MM.1S (cell line): ENCODE measurements around the gene CC2D1B.

Source experiments
- EZH2 ChIP-seq: fragments of 300-600 bp; sonication (generic); optimal IDR thresholded peaks from 2 replicates; pipeline ENCODE3; 2017; ENCODE audit warnings: low read depth, mild to moderate bottlenecking, antibody characterized with exemption, low read length, mixed read lengths
- TF ChIP-seq, protein P1 (sequence below): fragments of 300-600 bp; sonication (generic); IDR thresholded peaks from 2 replicates; pipeline ENCODE4 v1.5.1; 2016; ENCODE audit warnings: antibody characterized with exemption, low read length, mixed read lengths

DNA sequence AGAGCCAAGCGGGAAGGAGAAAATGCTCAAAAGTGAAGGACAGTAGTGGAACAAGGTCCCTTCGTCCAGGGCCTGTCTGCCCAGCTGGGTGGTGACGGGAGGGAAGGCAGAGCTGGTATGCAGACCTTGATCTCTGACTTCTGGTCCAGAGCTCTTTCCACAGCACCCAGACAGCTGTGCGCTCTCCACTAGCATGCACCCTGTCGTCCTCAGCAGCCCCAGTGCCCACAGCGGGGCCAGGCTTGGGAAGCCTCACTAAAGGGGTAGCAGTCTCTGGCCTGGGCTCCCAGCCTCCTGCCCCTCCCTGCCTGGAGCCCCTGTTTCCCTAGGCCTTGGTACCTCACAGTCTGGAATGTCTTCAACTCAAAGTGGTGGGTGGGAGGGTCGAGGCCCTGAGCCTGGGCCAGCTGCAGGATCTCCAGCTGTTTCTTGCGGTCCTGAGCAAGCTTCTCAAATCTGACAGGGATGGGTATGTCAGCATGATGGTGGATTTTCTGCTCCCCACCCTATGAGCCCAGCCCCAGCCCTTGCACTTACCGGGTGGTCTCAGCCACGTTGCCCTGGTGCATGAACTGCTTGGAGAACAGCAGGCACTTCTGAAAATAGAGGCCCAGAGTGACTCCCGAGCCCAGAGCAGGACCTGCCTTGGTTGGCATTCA lies 10.0 kb downstream of the CC2D1B start:
- no peak for TF ChIP-seq EZH2
- TF ChIP-seq, protein P1, sequence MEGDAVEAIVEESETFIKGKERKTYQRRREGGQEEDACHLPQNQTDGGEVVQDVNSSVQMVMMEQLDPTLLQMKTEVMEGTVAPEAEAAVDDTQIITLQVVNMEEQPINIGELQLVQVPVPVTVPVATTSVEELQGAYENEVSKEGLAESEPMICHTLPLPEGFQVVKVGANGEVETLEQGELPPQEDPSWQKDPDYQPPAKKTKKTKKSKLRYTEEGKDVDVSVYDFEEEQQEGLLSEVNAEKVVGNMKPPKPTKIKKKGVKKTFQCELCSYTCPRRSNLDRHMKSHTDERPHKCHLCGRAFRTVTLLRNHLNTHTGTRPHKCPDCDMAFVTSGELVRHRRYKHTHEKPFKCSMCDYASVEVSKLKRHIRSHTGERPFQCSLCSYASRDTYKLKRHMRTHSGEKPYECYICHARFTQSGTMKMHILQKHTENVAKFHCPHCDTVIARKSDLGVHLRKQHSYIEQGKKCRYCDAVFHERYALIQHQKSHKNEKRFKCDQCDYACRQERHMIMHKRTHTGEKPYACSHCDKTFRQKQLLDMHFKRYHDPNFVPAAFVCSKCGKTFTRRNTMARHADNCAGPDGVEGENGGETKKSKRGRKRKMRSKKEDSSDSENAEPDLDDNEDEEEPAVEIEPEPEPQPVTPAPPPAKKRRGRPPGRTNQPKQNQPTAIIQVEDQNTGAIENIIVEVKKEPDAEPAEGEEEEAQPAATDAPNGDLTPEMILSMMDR = no peak
